ENCODE results near the gene ICA1.
"Not testable (repeated sequence)": the region's sequence is repeated elsewhere in the genome, so short reads cannot be mapped to it uniquely, and the experiment has no call there.

Gene ICA1

DNA sequence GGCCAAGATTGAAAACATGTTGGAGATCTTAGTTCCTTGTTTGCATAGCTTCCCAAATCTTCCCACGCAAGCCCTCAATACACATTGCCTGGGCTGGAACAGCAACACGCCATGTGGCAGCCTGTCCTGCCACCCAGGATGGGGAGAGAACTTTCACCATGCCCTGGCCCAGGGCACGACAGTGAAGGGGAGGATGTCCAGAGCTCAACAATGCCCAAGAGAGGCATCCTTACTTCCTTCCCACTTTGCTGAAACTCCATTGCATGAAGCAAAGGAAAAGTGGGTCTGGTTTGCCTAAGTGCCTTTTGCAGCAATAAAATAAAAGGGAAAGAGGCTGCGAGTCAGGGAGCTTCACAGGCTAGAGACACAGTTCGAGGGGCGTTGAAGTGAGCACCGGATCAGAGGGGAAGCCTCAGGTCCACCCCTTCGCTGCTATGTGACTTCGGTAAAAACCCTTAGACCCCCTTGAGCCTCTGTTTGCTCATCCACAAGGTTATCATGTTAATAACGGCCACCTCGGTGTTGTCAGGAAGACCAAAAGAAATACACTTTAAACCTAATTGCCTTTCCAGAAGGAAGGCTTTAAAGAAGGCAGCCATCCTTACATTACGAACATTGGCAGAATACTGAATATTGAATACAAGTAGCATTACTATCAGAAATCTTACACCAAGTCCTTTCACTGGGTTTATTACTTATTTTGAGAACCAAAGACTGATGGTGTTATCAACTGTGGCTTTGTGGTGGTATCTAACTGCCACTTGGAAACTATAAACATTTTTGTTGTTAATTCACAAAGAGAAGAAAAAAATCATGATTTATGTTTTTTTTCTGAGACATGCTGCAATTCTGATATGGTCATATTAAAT lies 133.3 kb downstream of the ICA1 start:
- DNase-seq: no peak

DNA sequence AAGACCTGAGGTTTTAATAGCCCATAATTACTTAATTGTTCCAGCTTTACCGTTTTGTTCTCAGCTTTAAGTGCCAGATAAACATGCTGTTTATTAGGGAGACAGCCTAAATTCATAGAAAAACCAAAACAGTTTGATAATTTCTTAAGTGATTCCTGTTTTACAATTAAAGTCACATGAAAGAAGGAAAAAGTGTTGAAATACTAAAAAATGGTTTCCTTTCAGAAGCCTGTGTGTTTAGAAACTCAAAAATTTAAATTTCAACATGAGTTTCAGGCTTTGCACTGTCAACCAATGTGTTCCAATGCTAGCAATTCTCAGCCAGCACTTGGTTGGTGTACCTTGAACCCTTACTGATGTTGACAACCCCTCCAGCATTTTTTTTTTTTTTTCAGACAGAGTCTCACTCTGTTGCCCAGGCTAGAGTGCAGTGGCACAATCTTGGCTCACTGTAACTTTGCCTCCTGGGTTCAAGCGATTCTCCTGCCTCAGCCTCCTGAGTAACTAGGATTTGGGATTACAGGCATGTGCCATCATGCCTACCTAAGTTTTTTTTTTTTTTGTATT lies 135.3 kb downstream of the ICA1 start:
- DNase-seq: peak; percentile 34

GRCh38 chr7:8125680-8126444 lies 136.1 kb downstream of the ICA1 start:
- no peak for DNase-seq

GRCh38 chr7:8121243-8121642 lies 140.7 kb downstream of the ICA1 start:
- no peak for DNase-seq

DNA sequence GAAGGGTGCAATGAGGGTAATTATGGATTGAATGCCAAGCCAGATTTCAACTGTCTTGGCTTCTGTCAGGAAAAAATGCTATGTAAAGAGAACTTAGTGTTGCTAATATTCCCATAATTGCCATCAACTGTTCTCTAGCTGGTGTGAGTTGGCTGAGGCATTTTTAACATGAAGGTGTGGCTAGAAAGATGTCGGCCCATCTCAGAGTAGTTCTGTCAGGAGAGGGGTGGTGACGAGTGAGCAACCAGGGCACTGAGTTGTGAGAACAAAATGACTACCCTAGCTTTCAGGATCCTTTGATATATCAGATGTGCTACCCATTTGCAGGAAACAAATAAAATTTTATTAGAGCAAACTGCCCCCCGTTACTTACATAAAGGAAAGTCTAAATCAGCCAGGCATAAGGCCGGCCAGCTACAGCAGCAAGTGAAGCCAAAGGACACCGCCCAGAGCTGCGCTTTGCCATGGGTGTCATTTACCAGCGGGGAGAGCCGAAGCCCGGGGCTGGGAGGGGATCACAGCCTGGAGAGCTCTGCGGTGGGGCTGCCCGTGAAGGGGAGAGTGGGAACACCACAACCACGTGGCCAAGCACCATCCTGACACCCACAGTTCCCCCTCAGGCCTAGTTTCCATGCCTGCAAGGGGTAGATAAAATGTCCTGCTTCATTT lies 141.4 kb downstream of the ICA1 start:
- no peak for DNase-seq

GRCh38 chr7:8119262-8119661 lies 142.7 kb downstream of the ICA1 start:
- no peak for DNase-seq

DNA sequence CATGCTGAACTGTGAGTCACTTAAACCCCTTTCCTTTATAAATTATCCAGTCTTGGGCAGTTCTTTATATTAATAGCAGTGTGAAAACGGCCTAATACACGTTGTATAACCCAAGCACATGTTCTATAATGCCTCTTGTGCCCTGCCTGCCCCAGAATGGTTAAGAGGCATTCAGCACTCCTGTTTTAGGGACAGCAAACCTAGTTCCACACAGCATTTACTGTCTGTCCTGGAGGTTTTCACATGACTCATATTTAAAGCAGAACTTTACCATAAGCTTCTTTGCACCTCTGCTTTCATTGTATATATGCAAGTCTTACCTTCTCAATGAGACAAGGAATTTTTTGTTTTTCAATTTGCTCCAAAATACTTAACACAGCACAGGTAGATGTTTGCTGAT lies 144.8 kb downstream of the ICA1 start:
- no peak for DNase-seq

- no peak for DNase-seq
These were observed 146.2 kb downstream of the ICA1 start for GRCh38 chr7:8115547-8116402.

DNA sequence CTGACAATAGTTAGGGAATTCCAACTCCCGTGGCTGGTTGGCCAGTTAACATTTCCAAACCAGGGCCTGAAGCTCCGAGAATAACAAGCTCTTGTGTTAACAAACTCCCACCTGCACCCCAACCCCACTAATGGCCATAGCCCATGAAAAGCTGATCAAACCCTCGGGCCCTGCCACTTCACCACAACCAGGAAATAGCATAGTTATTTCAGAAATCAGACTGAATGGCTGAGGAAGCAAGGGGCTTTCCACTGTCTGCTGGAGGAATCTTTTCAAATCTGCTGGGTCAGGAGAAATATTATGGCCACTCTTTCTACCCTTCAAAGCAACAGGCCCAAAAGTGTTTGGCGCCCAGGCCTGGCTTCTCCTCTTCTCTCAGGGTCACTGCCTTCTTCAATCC lies 147.8 kb downstream of the ICA1 start:
- no peak for DNase-seq

GRCh38 chr7:8113184-8113583 lies 148.8 kb downstream of the ICA1 start:
- no peak for DNase-seq

GRCh38 chr7:8112685-8113084 lies 149.3 kb downstream of the ICA1 start:
- DNase-seq: no peak

DNA sequence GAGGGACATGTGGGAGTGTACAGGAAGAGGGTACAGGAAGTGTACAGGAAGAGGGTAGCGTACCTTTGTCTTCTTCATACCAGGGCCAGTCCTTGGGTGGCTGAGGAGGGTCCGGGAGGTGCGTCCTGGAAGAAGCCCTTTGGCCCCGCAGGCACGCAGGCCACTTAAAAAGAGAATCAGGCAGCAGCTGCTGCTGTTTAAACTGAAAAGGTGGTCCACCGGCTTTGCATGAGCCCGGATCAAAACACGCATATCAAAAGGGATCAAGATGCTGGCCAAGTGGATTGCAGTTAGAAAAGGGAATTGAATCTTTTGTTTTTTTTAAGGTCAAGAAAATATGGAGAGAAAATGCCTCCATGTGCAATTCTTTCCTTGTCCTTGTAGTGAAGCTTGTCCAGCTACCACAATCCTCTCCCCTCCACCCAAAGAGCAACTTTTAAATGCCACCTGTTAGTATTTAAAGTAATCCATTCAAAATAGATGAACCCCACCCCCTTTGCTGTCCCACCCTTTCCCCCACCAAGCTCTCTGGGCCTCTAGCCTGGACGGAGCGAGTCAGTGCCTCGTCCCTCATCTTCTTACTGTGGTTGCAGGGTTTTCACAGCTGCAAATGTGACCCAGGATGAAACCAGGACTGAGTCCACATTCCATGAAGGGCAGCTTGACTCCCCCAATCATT lies 150.5 kb downstream of the ICA1 start:
- DNase-seq: no peak

- no peak for DNase-seq
These were observed 152.6 kb downstream of the ICA1 start for GRCh38 chr7:8109196-8110022.

DNA sequence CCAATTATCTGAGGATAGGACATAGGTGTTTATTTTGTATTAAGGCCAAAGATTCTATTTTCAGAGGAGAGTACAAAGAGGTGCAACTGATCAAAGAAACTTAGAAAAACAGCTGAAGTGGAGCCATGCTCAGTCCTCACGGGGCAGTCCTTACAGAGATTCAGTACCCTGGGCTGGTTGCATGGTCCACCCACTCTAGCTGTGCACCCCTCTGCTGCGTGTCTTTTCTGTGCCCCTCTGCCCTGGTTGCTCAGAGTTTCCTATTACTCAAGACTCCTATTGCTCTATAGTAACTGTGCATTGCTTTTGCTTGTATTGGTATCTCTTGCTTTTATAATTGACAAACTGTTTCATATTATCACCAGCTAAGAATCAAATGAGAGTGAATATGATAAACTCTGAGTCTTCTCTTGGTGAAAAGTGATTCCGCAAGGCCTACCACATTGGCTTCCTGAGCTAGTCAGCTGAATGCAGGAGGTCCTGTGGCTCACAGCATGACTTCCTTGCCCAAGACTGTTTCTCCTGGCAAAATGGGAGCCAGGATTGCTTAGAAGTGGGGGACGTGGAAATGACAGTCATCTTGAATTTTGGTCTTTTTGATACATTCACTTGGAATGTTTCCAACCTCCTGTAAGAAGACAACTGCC lies 156.4 kb downstream of the ICA1 start:
- no peak for DNase-seq

GRCh38 chr7:8103282-8103681 lies 158.7 kb downstream of the ICA1 start:
- DNase-seq: no peak

- DNase-seq: not testable (repeated sequence)
These were observed 160.7 kb downstream of the ICA1 start for GRCh38 chr7:8101292-8101691.

GRCh38 chr7:8094164-8095140 lies 167.5 kb downstream of the ICA1 start:
- no peak for DNase-seq

- no peak for DNase-seq
These were observed 169.8 kb downstream of the ICA1 start for GRCh38 chr7:8092140-8092539.
